Measurements from ENCODE around the gene ANKRD40CL. TPM values are rescaled to one million over a fixed set of nuclear protein-coding genes. Genes with fewer than 3 reads are reported as not detected.

The ANKRD40CL gene
- polyA plus RNA-seq, 1 of the 3 experiments (the other 2 are of a cell fraction) = not detected

GRCh38 chr17:50758989-50759544, 8.3 kb downstream of the ANKRD40CL start:
- CTCF ChIA-PET = interaction anchor here (0.9 to 1.9 kb wide), 3 partner anchors 24 to 208 kb away, joined by 4 to 5 read pairs (median 4); no protein-coding TSS in a partner anchor
- TF ChIP-seq POLR2AphosphoS5 (IDR thresholded peaks at IDR 0.05; ENCODE audit: low read depth, low read length) (no peak; the same call in 1 of the 2 replicates), IRF3 (IDR thresholded peaks at IDR 0.05; ENCODE audit: low read depth, low read length) (no peak), EZH2phosphoT487 (IDR thresholded peaks at IDR 0.05; ENCODE audit: borderline replicate concordance, low read depth) (no peak), MXI1 (IDR thresholded peaks at IDR 0.05; ENCODE audit: low read depth, low read length) (no peak)
- H3K27ac ChIP-seq (ENCODE audit: low read depth in 2 of 2, low read length in 1 of 2) = no peak overlapping the region
- H3K9ac ChIP-seq = no peak overlapping the region
- no peaks in the 10 kb centered on the region for H3K27me3 ChIP-seq (ENCODE audit: insufficient read depth)
- H3K4me3 ChIP-seq (ENCODE audit: low read depth in 2 of 2, low read length in 1 of 2) = no peak overlapping the region
- peaks cover 0 to 6% of the 10 kb centered on the region in 2 experiments; a peak in 1 of 4 replicates for H3K4me1 ChIP-seq (ENCODE audit: control insufficient read depth in 1 of 2, insufficient read depth in 2 of 2, low read depth in 1 of 2, low read length in 1 of 2)
- no peaks in the 10 kb centered on the region for H3K9me3 ChIP-seq
- no peak overlapping the region for H2AFZ ChIP-seq (ENCODE audit: low read depth)
- POLR2A ChIA-PET = interaction anchor here (0.7 kb wide), 1 partner anchor 207 kb away, joined by 3 read pairs; no protein-coding TSS in a partner anchor
- no peaks in the 10 kb centered on the region for H3K9me2 ChIP-seq
- peaks cover 18 to 23% of the 10 kb centered on the region in 2 experiments for H3K36me3 ChIP-seq (replicated peaks in 1 of 2; ENCODE audit: control insufficient read depth in 1 of 2, insufficient read depth in 2 of 2, low read length in 1 of 2)
- H3F3A ChIP-seq (replicated peaks; ENCODE audit: insufficient read depth) = peaks cover 27% of the 10 kb centered on the region
- no peaks in the 10 kb centered on the region for H4K20me1 ChIP-seq (ENCODE audit: insufficient read depth)
- DNase-seq = no peak
- WGBS (ENCODE audit: low lambda C conversion rate) = 53% methylated on average over 9 of the region's 9 CpGs
- no peaks in the 10 kb centered on the region for H3K79me2 ChIP-seq (ENCODE audit: insufficient read depth)
- H3K4me2 ChIP-seq = no peak overlapping the region

DNA sequence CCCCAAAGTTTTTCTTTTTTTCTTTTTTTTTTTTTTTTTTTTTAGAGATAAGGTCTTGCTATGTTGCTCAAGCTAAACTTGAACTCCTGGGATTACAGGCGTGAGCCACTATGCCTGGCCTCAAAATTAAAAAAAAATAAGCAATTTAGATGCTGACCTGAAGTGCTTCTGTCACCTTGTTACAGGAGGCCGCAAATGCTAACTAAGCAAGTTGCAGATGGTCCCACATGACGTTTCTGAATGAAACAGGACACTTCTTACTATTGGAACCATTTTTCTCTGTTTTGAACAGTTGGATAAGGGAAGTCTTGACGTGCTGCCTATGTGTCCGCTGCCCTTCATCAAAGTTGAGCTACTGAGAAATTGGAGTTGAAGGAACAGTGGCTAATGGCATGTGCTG, 8.8 kb downstream of the ANKRD40CL start:
- Histone ChIP-seq H3K4me2 (no peak overlapping the region), H3K27me3 (ENCODE audit: insufficient read depth) (no peaks in the 10 kb centered on the region), H3K79me2 (ENCODE audit: insufficient read depth) (no peaks in the 10 kb centered on the region), H3K27ac (ENCODE audit: low read depth in 2 of 2, low read length in 1 of 2) (no peak overlapping the region), H4K20me1 (ENCODE audit: insufficient read depth) (no peaks in the 10 kb centered on the region), H3F3A (replicated peaks; ENCODE audit: insufficient read depth) (peaks cover 31% of the 10 kb centered on the region), H3K4me3 (ENCODE audit: low read depth in 2 of 2, low read length in 1 of 2) (no peak overlapping the region), H3K36me3 (replicated peaks in 1 of 2; ENCODE audit: control insufficient read depth in 1 of 2, insufficient read depth in 2 of 2, low read length in 1 of 2) (peaks cover 24 to 29% of the 10 kb centered on the region in 2 experiments), H3K9me2 (no peaks in the 10 kb centered on the region), H3K9me3 (no peaks in the 10 kb centered on the region), H3K9ac (no peak overlapping the region), H3K4me1 (ENCODE audit: control insufficient read depth in 1 of 2, insufficient read depth in 2 of 2, low read depth in 1 of 2, low read length in 1 of 2) (peaks cover 0 to under 1% of the 10 kb centered on the region in 2 experiments; a peak in 1 of 4 replicates), H2AFZ (ENCODE audit: low read depth) (no peak overlapping the region)
- POLR2A ChIA-PET = interaction anchor here (0.7 kb wide), 1 partner anchor 206 kb away, joined by 3 read pairs; no protein-coding TSS in a partner anchor
- 72% methylated on average over 5 of the region's 5 CpGs for WGBS (ENCODE audit: low lambda C conversion rate)
- no peak for DNase-seq
- CTCF ChIA-PET = interaction anchor here (0.9 to 3.6 kb wide), 5 partner anchors 9 to 208 kb away, joined by 3 to 16 read pairs (median 4); no protein-coding TSS in a partner anchor
- no peak for TF ChIP-seq EZH2phosphoT487 (IDR thresholded peaks at IDR 0.05; ENCODE audit: borderline replicate concordance, low read depth)
- no peak for TF ChIP-seq CTCF (IDR thresholded peaks at IDR 0.05)
- no peak for TF ChIP-seq ZBTB33 (IDR thresholded peaks at IDR 0.05; ENCODE audit: borderline replicate concordance, low read depth)
- TF ChIP-seq RCOR1 (IDR thresholded peaks at IDR 0.05; ENCODE audit: low read length) = no peak
- no peak for TF ChIP-seq EP300 (IDR thresholded peaks at IDR 0.05; ENCODE audit: borderline replicate concordance in 1 of 2, low read depth in 1 of 2, low read length in 1 of 2)
- no peak for TF ChIP-seq REST (IDR thresholded peaks at IDR 0.05; ENCODE audit: low read depth, low read length)
- TF ChIP-seq TEAD4 (IDR thresholded peaks at IDR 0.05; ENCODE audit: borderline replicate concordance, insufficient read depth) = no peak
- TF ChIP-seq POLR2AphosphoS5 (IDR thresholded peaks at IDR 0.05; ENCODE audit: low read depth, low read length) = no peak
- TF ChIP-seq GABPA (IDR thresholded peaks at IDR 0.05; ENCODE audit: low read depth) = no peak
- TF ChIP-seq RFX5 (IDR thresholded peaks at IDR 0.05; ENCODE audit: low read length) = no peak
- no peak for TF ChIP-seq JUND (IDR thresholded peaks at IDR 0.05)
- TF ChIP-seq RXRA (IDR thresholded peaks at IDR 0.05; ENCODE audit: borderline replicate concordance, low read depth) = no peak
- TF ChIP-seq RAD21 (IDR thresholded peaks at IDR 0.05; ENCODE audit: low read length) = no peak
- no peak for TF ChIP-seq FOXJ3 (CRISPR knock-in tag; IDR thresholded peaks at IDR 0.05)
- TF ChIP-seq MEF2A (IDR thresholded peaks at IDR 0.05; ENCODE audit: borderline replicate concordance, low read depth) = no peak
